Stimulated activated CD4-positive, alpha-beta T cell treated with anti-CD3 and anti-CD28 coated beads, Interleukin-1b, Interleukin-23, amount 100 ng/mL, for 48 hours (primary cell): ENCODE measurements around the gene YTHDF1.

ENCODE experiments used
- DNase-seq: peaks from one replicate; pipeline ENCODE4 v3.0.0-alpha.2; 2020

Gene YTHDF1

DNA sequence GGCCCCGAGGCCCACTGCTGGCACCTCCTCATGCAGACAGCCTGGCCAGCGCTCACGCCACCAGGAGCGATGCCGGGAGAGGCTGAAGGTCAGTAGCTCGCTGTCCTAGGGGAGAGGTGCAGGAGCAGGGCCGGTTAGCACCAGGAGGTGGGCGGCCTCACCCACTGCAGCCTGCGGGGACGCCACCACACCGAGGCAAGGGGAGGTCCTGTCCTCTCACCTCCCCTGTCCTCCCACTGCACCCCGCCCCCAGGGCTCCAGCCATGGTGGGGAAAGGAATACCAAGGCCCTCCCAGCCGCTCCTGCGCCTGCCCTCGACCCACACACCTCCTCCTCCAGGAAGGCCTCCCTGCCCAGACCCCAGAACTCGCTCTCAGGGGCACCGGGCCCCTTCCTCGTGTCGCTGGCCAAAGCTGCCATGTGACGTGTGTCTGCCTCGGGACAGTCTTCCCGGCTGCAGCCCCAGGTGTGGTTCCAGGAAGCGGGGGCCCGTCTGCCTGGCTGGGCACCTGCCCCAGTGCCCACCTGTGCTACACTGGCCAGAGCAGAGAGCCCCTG is 31.8 kb upstream of the YTHDF1 start:
- DNase-seq = no peak

DNA sequence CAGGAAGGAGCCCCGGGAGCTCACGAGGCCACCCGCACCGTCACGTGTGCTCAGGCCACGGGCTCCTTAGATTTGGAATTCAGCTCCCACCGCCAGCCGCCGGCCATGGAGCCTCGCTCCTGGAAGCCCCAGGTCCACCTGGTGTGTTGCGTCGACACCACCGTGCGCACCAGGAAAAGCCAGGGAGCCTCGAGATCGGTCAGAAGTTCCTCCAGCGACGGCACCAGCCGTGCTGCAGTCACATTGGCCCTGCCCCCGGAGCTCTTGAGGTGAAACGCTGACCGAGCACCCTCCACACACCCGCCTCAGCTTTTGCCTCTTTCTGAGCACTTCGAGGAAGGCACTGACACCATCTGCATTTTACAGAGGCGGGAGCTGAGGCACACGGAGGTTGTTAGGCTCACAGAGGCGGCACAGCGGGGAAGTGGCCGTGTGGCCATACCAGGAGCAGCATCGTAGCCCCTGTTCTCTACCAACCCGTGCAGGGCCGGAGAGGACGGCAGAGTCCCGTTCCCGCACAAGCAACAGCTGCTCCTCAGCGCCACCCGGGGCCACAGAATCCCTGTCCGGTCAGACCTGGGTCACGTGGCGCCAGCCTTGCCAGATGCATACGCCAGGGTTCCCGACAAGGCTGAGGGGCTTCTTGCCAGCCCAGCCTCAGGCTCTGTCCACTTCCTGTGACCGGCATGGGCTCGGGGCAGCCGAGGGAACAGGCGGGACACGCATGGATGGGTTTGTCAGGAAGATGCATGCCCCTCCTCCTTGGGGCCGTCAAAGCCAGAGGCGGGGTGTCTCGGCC is 30.8 kb upstream of the YTHDF1 start:
- no peak for DNase-seq

DNA sequence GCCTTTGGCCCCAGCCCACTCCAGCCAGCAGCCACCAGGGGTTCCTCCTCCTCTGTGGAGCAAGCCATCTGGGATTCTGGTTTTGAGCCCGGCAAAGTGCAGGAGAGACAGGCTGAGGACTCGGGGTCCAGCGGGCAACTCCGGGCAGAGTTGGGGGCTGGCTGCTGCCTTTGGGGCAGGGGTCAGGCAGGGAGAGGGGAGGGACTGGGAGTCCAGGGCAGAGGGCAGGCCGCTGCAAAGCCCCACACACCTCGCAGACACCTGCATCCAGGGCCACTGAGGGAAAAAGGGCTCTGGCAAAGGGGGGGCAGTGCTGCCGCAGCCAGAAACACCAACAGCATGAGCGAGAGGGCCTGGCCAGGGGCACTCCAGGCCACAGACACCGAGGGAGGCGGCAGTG is 28.5 kb upstream of the YTHDF1 start:
- no peak for DNase-seq

DNA sequence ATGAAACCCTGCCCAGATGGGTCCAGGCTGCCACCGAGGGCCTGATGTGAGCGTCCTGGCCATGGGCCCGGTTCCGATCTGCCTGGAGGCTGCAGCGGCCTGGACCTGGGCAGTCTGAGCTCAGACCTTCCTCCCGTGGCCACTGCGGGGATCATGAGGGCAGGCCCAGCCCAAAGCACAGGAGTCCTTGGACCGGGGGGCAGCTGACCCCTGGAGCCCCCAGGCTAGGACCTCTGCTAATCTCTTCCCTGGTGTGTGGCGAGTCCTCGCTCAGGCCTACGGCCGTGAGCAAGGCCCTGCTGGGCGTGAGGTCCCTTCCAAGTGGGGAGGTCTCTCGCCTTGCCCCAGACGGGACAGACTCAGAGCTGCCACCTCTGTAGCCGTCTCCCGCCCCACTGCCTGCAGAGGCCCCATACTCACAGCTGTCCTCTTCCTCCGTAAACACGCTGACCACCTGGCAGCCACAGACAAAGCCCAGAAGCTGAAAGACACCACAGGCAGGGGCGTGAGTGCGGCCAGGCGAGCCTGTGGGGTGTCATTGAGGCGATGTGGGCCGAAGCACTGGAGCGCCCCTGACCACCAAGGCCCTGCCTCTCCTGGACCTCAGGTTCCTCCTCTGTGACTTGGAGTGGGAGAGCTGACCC is 27.8 kb upstream of the YTHDF1 start:
- no peak for DNase-seq

DNA sequence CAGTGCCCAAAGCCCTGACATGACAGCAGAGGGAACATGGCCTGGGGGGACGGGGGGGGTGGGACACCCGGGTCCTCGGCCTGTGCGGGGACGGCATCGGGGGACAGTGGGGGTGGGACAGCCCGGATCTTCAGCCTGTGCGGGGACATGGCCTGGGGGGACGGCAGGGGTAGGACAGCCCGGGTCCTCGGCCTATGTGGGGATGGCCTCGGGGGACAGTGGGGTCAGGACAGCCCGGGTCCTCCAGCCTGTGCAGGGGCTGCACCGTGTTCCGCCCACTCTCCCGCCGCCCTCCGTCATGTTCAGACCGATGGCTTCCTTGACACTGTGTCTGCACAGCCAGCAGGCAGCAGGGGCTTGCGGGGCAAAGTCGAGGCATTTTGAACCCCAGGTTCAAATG is 26.8 kb upstream of the YTHDF1 start:
- no peak for DNase-seq

DNA sequence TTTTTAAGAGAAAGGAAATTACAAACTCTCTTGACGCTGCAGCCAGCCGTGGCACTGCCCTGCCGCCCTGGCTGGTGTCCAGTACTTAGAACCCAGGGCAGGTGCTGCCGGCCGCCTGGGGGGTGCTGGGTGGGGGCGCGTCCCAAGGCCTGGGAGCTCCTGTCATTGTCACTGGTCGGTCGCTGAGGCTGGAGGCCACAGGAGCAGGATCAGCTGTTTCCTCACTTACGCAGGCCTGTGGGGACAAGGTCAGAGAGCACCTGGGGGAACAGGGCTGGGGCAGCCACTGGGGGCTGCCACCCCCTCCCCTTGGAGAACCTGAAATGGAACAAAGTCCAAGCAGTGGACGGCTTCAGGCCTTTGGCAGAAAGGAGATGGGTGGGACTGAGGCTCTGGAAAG is 25.3 kb upstream of the YTHDF1 start:
- DNase-seq = no peak

DNA sequence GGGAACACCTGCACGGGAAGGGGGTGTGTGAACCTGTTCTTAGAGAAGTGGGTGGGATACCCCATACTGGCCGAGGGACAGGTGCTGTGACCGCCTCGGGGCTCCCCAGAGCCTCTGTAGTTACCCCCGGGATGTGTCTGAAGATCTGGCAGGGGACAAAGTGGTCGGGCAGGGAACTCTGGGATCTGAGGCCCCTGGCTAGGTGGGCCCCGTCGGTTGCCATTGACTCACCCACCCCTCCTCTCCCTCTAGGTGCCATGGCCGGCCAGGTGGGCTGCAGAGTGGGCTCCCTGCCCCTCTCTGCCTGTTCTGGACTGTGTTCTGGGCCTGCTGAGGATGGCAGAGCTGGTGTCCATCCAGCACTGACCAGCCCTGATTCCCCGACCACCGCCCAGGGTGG is 24.1 kb upstream of the YTHDF1 start:
- no peak for DNase-seq

DNA sequence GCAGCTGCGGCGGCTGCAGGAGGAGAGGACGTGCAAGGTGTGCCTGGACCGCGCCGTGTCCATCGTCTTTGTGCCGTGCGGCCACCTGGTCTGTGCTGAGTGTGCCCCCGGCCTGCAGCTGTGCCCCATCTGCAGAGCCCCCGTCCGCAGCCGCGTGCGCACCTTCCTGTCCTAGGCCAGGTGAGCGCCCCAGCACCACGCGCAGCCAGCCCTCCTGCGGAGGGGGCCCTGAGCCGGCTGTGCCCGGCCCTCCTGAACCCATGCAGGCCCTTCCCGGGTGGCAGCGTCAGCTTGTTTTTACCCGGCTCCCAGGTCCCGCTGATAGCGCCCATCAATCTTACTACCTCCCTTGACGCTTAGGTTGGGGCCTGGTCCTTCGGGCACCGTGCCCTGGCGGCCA is 23.5 kb upstream of the YTHDF1 start:
- no peak for DNase-seq

DNA sequence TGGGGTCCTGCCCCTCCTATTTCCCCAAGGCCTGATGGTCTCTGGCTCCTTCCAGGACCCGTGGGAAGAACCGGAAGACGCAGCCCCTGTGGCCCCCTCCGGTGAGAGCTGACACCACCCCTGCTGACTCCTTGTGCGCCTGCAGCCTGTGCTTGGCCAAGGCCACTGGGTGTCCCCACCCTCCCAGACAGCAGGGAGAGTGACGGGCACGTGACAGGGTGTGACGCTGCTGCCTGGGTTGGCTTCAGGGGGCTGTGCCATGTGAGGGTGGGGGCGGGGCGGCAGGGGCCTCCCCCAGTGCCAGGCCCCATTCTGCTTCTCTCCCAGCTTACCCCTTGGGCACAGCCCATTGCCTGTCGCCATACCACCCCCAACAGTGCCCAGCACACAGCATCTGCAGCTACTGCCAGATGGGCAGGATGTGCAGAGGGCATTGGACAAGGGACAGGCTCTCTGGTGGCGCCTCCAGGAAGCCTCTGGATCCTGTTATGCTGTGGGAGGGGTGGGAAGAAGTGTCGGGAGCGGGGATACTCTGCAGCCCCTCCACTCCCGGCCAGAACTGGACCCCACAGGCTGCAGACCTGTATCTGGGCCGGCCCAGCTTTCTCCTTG is 22.7 kb upstream of the YTHDF1 start:
- no peak for DNase-seq

DNA sequence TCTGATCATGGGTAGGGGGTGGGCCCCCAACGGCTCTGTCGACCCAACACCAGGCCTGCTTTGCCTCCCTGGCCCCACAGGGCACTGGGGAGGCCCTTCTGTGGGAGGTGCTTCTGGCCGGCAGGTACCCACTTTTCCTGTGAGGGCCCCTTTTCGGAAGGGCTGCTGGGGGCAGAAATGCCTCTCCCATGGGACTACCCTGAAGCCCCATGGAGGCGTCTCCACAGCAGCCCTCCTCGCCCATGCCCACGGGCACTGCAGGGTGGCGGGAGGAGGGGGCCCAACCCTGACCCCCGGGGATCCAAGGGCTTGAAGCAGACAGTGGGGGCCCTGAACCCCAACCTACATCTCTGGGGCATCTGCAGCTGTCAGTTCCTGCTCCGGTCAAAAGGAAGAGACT is 22.1 kb upstream of the YTHDF1 start:
- DNase-seq = no peak

DNA sequence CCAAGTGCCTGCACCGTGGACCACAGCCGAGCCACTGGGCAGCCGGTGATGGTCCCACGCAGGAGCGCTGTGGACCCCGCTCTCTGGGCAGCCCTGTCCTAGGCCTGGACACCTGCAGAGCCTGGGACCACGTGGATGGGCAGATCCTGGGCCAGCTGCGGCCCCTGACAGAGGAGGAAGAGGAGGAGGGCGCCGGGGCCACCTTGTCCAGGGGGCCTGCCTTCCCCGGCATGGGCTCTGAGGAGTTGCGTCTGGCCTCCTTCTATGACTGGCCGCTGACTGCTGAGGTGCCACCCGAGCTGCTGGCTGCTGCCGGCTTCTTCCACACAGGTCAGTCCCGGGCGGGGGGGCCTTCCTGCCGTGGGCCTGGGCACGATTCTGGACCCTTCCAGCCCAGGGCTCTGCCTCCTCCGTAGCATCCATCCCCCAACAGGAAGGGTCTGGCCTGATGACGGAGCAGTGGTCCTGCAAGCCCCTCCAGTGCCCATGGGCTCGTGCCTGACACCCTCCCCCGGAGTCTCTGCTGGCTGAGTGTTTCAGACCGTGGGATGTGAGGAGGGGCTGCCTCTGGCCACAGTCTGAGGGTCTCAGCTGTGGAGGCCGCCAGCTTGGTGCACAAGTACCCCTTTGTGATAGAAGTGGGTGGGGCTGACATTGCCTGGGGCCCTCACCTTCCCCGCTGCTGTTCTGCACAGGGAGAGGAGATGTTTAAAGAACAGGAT is 20.3 kb upstream of the YTHDF1 start:
- no peak for DNase-seq

DNA sequence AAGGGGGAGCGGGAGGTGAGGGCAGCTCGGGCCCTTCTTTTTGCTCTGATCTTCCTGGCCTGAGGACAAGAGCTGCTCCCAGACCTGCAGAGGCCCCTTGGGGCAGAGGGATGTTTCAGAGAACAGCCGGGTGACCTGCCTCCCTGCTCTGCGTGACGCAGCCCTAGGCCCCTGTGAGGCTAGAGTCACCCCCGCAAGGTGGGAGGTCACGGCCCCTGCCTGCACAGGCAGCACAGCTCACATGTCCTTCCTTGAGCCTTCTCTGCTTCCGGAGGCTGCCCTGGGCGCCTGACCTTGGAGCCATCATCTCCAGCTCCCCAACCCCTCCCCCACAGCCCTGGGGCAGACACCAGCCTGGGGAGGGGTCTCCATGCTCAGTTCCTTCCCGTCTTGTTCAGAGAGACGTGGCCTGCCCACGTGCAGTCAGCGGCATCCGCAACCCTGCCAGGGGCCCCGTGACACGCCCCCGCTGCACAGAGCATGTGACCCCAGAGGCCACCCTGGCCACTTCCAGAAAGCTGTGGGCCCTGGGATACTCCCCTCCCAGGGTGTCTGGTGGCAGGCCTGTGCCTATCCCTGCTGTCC is 19.6 kb upstream of the YTHDF1 start, which contains the start of gene BIRC7:
TSS of gene BIRC7 (plus strand) at position 507 of the 585 bp plus-strand sequence. CDS start 192 bp downstream, outside the sequence.
- no peak for DNase-seq

DNA sequence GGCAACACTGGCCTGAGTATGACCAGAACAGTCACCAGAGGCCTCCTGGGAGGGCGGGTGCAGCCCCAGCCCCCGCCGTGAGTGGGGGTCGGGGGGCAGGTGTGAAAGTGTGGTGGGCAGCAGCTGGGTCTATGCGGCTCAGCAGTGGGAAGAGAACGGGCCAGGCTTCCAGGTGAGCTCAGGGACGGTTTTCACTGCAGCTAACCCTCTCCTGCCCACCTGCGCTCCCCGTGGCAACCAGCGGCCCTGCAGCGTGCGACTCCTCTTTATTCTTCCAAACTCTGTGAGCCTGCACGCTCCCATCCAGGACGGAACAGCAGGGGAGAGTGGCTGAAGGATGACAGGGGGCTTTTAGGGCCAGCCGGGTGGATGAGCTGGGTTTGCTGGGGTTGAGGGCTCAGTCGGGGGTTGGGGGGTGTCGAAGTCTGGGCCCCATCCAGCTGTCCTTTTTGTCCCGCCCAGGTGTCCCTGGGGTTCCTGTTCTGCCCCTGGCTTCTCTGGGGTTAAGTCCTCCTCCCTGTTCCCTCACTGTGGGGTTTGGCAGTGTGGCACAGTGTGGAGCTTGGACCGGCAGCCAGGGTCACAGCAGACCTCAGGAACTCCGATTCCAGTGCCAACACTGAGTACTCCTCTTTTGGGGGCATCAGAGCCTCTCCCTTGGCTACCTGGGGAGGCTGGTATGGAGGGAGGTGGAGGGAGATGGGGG is 18.9 kb upstream of the YTHDF1 start:
- peak; percentile 22 for DNase-seq

DNA sequence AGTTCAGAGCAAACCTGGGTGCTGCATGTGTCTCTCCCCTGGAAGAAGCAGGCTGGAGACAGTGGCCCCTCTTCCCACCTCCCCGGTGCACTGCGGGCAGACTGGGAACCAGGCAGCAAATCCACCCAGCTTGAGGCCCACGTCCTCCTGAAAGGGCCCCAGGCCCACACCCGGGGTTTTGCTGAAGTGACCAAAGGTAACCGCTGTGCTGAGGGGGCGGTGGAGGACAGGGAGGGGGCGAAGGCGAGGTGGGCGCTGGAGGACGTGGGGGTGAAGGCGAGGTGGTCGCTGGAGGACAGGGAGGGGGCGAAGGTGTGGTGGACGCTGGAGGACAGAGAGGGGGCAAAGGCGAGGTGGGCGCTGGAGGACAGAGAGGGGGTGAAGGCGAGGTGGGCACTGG is 18.0 kb upstream of the YTHDF1 start:
- no peak for DNase-seq

DNA sequence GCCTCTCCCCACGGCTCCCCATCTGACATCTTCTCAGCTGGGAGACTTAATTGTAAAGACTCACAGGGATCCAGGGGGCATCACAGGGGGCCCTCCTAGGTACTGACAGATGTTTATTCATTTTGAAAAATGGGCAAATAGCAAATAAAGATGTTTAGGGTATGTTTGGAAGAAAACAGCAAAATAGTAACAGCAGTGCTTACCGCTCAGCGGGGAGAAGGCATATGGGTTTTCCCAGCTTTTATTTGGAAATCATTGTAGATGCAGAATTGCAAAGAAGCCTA is 17.1 kb upstream of the YTHDF1 start:
- DNase-seq = no peak

DNA sequence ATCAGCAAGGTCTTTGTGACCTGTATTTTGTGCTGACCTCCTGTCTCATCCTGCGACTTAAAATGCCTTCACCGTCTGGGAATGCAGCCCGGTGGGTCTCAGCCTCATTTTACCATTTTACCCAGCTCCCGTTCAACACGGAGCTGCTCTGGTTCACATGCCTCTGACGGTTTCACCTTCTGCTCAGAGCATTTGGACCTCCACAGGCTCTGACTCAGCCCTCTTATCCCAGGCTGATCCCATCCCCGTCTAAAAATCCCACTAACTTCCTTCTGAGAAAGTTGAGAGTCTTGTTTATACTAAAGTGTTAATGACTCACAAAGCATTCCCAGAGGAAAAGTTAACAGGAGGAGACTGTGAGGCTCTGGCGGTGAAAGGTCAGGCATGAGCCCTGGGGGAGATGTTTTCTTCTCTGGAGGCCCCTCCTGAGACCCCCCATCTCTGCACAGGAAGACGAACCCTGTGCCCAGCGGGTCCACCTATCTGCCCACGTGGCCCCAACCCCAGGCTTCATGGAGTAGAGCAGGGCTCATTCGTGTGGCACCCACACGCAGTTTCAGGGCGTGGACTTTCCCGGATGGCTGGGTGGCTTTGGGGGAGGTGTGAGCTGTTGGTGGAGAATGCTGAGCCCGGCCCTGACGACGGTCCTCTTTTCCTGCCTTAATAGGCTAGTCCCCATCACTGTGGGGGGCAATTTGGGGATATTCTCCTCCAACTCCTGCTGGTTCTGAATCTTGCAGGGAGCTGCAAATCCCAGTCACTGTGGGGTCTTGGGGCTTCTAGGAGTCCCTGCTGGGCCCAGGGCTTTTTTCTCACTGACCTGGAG is 16.5 kb upstream of the YTHDF1 start:
- no peak for DNase-seq

DNA sequence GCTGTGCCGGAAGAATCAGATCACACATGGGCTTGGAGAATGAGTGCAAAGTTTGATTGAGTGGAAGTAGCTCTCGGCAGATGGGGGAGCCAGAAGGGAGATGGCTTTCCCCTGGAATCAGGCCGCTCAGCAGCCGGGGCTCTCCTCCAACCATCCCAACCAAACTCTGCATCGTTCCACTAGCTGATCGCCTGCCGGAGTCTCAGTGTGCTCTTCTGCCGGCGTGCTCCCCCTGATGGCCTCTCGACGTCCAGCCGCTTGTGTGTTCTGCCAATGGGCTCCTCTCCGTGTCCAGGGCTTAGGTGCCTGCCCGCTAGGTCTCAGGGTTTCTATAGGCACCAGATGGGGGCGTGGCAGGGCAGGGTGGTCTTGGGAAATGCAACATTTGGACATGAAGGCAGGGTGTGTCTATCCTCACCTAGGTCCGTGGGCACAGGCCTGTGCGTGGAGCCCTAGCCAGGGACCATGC is 14.9 kb upstream of the YTHDF1 start:
- DNase-seq = no peak

DNA sequence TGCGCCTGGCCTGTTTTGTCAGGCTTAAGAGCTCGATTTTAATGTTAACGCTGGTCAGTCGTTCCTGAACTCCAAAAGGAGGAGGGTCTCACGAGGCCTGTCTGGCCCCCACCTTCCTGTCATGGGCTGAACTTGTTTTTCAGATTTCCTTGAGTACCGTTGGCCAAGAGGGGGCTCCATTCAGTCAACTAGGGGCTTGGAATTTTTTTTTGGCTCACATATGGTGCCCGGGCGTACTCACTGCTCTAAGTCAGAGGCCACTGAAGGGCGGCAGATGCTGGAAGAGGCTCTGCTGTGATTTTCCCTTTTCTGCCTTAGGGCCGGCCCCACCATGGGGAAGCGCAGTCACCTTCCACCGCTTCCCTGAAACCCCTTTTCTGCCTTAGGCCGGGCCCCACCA is 12.9 kb upstream of the YTHDF1 start:
- no peak for DNase-seq

DNA sequence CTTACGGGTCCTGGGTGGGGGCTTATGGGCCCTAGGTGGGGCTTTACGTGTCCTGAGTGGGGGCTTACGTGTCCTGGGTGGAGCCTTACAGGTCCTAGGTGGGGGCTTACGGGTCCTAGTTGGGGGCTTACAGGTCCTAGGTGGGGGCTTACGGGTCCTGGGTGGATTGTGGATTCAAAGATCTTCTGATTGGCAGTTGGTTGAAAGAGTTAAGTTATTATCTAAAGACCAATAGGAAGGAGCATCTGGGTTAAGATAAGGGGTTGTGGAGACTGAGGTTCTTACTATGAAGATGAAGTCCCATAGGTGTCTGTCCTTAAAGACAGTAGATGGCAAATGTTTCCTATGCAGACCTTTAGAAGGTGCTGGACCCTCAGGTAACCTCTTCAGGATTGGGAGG is 11.3 kb upstream of the YTHDF1 start:
- DNase-seq = no peak

DNA sequence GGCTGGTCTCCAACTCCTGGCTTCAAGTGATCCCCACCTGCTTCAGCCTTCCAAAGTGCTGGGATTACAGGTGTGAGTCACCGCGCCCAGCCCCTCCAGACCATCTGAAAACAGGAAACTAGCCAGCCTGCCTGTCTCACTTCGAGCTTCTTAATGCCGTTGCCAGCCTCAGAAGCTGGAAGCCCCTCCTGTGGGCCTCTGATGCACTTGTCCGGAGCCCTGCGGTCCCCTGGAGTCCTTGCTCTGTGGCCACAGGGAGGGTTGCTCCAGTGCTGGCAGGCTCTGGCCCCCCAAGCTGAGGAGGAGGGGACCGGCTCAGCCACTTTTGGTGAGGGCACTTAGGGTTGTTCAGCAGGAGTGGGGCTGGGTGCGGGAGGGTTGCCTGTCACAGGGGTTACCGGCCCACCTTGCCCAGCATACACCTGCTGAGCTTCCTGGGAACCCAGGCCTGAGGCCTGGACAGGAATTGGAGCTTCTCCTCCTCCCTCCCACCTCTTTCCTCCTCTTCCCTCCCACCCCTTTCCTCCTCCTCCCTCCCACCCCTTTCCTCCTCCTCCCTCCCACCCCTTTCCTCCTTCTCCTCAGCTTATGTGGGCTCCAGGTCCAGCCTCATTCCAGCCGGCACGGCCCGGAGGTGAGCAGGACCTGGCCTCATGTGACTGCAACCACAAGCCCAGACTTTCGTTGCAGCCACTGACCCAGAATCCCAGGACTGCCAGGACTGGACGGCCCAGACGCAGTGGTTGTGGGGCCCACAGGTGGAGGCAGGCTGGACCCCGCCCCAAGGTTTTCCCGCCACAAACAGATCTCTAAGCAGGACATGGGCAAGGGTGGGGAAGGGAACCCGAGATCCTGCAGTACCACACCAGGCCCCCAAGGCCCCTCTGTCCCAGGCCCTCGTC is 10.4 kb upstream of the YTHDF1 start:
- DNase-seq = no peak
